ENCODE data around the gene ARIH2.

ARIH2 gene

GRCh38 chr3:48929358-48930035 is 10.9 kb downstream of the ARIH2 start:
- no peak for DNase-seq (ENCODE audit: low spot score)

GRCh38 chr3:48930590-48930989 is 11.9 kb downstream of the ARIH2 start:
- DNase-seq (ENCODE audit: low spot score), result no peak

DNA sequence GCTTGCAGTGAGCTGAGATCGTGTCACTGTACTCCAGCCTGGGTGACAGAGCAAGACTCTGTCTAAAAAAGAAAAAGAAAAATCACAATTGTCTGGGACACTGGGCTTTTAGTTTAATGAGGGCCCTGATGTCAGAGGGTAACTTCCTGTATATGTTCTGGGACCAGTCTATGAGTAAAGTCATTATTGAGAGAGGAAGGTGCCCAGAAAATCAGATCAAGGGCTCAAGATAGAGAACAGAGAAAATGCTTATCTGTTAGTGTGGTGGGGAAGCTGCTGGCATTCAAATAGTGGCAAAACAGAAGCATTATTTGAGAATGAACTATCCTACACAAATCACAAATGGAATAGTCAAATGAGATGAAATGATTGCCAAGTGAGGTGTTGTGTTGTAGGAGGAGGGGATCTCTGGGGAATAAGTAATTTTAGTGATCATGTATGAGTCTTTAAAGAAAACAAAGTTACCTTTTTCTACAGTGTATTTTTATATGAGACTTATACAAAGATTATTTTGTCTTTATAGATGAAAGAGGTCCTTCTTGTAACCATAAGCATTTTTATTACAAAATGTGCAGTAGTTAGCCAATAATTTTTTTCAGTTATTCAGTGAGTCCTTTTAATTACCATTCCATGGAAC is 13.4 kb downstream of the ARIH2 start:
- peak; percentile 92 for DNase-seq (ENCODE audit: low spot score)

- DNase-seq (ENCODE audit: low spot score), result no peak
Measured at GRCh38 chr3:48934333-48934991, 15.8 kb downstream of the ARIH2 start.

GRCh38 chr3:48935530-48935929 is 16.9 kb downstream of the ARIH2 start:
- DNase-seq (ENCODE audit: low spot score), result no peak

- DNase-seq (ENCODE audit: low spot score), result no peak
Measured at GRCh38 chr3:48938156-48938555, 19.5 kb downstream of the ARIH2 start.

GRCh38 chr3:48938689-48939088 is 20.0 kb downstream of the ARIH2 start:
- no peak for DNase-seq (ENCODE audit: low spot score)

- no peak for DNase-seq (ENCODE audit: low spot score)
Measured at GRCh38 chr3:48945432-48945831, 26.8 kb downstream of the ARIH2 start.

DNA sequence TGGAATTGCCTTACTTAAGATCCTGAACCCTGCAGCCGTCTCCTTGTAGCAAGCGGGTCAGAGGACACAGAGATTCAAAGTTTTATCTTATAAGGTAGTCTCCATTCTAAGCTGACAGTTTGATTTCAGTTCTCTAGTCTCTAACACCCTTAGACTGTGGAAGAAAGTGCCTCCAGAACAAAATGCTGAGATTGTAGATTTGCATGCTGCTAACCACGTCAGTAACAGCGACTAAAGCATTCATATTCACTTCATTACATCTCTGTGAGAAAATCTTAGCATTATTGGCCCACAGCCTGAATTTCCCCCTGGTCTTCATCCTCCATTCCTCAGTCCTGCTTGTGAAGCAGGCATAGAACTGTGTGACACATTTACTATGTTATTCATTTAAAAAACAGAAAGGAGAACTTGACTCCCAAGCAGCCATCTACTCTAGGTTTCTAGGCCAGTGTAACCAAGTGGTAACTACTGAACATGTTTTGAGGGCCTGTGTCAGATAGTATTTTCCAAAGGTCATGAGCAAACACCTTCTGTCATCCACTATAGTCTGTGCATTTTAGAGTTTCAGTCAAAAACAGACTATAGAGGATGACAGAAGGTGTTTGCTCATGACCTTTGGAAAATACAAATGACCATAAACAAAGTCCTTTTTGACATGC is 27.4 kb downstream of the ARIH2 start:
- no peak for DNase-seq (ENCODE audit: low spot score)

GRCh38 chr3:48949376-48949717 is 30.7 kb downstream of the ARIH2 start:
- no peak for DNase-seq (ENCODE audit: low spot score)

GRCh38 chr3:48950051-48950450 is 31.4 kb downstream of the ARIH2 start:
- no peak for DNase-seq (ENCODE audit: low spot score)

- no peak for DNase-seq (ENCODE audit: low spot score)
Measured at GRCh38 chr3:48951764-48952163, 33.1 kb downstream of the ARIH2 start.

GRCh38 chr3:48952510-48953118 is 34.0 kb downstream of the ARIH2 start:
- no peak for DNase-seq (ENCODE audit: low spot score)

- no peak for DNase-seq (ENCODE audit: low spot score)
Measured at GRCh38 chr3:48957006-48957705, 38.5 kb downstream of the ARIH2 start.

- no peak for DNase-seq (ENCODE audit: low spot score)
Measured at GRCh38 chr3:48960841-48961413, 42.3 kb downstream of the ARIH2 start.

- no peak for DNase-seq (ENCODE audit: low spot score)
Measured at GRCh38 chr3:48962340-48962739, 43.7 kb downstream of the ARIH2 start.

DNA sequence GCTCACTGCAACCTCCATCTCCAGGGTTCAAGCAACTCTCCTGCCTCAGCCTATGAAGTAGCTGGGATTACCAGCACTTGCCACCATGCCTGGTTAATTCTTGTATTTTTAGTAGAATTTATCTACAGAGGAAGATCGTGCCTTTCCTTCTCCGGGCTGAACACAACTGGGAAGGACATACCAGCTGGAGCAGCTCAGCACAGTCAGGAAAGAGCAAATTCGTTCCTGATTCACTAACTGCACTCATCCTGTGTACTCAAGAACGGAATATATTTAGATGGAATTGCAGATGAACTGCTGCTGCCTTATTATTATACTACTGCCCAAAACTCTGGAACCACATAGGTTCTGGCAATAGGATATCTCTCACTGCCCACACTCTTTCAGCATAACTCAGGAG is 44.3 kb downstream of the ARIH2 start:
- no peak for DNase-seq (ENCODE audit: low spot score)

DNA sequence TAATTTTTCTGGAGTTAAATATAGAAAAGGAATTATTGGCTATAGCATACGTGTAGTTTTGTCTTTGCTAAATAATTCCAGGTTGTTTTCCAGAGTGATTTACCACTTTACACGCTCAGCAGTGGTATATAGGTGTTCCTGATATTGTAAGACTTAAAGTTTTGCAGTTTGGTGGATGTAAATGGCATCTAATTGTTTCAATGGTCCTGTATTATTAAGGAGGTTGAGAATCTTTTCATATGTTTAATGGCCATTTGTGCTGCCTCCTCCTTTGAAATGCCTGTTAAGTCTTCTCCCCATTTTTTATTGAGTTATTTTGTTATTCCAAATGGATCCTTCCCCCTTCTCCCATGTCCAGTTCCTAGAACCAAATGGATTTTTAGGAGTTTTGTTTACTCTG is 44.9 kb downstream of the ARIH2 start:
- DNase-seq (ENCODE audit: low spot score), result no peak

DNA sequence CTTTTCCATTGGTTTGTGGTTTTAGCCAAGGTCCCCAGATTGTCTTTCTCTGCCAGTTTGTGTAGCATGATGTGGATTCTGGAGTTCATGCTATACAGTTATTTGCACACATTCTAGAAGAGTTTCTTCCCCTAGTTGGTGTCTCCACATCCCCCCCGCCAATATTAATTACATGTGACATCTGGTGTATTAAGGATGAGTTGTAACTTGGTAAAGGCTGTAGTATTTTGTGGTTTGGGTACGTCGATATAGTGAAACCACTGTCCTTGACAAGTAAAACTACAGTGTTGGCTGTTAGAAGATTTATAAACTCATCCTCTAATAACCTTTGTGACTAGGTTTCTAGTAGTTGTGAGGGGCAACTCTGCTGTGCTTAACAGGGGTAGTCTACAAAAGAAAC is 47.7 kb downstream of the ARIH2 start:
- DNase-seq (ENCODE audit: low spot score), result no peak

GRCh38 chr3:48966876-48967361 is 48.3 kb downstream of the ARIH2 start:
- no peak for DNase-seq (ENCODE audit: low spot score)

DNA sequence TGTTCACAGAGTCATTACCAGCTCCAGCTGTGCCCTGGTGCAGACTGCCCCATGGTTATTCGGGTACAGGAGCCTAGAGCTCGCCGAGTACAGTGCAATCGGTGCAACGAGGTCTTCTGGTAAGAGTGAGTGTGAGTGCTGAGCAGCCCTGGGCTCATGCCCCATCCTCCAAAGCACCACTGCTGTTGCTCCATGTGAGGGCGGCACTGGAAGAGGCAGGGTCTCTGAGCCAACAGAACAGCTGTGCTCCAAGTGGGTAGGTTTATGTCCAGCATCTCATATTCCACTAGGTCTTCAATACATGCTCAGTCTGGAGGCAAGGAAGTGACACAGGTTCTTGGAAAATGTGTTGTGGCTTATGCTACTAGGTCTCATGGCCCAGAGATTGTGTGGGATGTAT is 51.9 kb downstream of the ARIH2 start:
- no peak for DNase-seq (ENCODE audit: low spot score)

Measured in COLO829 (cell line).